PC-3 (cell line): ENCODE data around the gene ZKSCAN5. TPM values are rescaled to one million over a fixed set of nuclear protein-coding genes. Genes with fewer than 3 reads are reported as not detected.

Experiments
- ATAC-seq: fragments of 200-7000 bp; cut with Tn5 transposase; 2 replicates; pipeline ENCODE4 v1.9.1; 2020; ENCODE audit warnings: mild to moderate bottlenecking, moderate library complexity
- BruUV-seq: library from RNA; stranded (reverse); fragments of 400-500 nt; replicated peaks from 2 replicates; lab custom pipeline; 2021; lab: Mats Ljungman, UMichigan
- CTCF ChIA-PET: fragments of 300-600 bp; sonication (Branson Sonifier 250); formaldehyde crosslinking; loops from one replicate; lab custom pipeline; 2022; ENCODE audit warnings: antibody characterized with exemption; lab: Charles Lee
- POLR2A ChIA-PET: fragments of 300-600 bp; sonication (Branson Sonifier 250); formaldehyde crosslinking; loops from one replicate; lab custom pipeline; 2022; ENCODE audit warnings: antibody characterized with exemption; ENCODE audit not compliant: unreplicated experiment; lab: Charles Lee
- DNase-seq: peaks from one replicate; pipeline ENCODE4 v3.0.0-alpha.2; 2015
- H2AFZ ChIP-seq: fragments of 300-600 bp; sonication (generic); 2 replicates; pipeline ENCODE4 v1.6.0; 2016; ENCODE audit warnings: antibody characterized with exemption, low read length
- H3F3A ChIP-seq: fragments of 300-600 bp; sonication (generic); one replicate; pipeline ENCODE4 v1.6.0; 2017; ENCODE audit warnings: antibody characterized with exemption, low read length, control low read depth, mild to moderate bottlenecking; ENCODE audit not compliant: unreplicated experiment
- H3K27ac ChIP-seq: fragments of 300-600 bp; sonication (generic); 2 replicates; pipeline ENCODE4 v1.5.1; 2016; ENCODE audit warnings: mild to moderate bottlenecking, low read length
- H3K27me3 ChIP-seq: fragments of 300-600 bp; sonication (generic); 2 replicates; pipeline ENCODE4 v1.6.1; 2016; ENCODE audit warnings: low read length, mixed read lengths
- H3K36me3 ChIP-seq: fragments of 300-600 bp; sonication (generic); 2 replicates; pipeline ENCODE4 v1.6.1; 2016; ENCODE audit warnings: low read depth, mixed run types, low read length, mixed read lengths
- H3K4me1 ChIP-seq: fragments of 300-600 bp; sonication (generic); 2 replicates; pipeline ENCODE4 v1.5.1; 2016; ENCODE audit warnings: low read length; ENCODE audit not compliant: insufficient read depth
- H3K4me2 ChIP-seq: fragments of 300-600 bp; sonication (generic); 2 replicates; pipeline ENCODE4 v1.6.0; 2016; ENCODE audit warnings: low read length
- H3K4me3 ChIP-seq: fragments of 300-600 bp; sonication (generic); 2 replicates; pipeline ENCODE4 v1.5.1; 2016; ENCODE audit warnings: mild to moderate bottlenecking, low read length, mixed read lengths
- H3K79me2 ChIP-seq: fragments of 300-600 bp; sonication (generic); 2 replicates; pipeline ENCODE4 v1.6.1; 2017; ENCODE audit warnings: low read length, mixed read lengths
- H3K9ac ChIP-seq: fragments of 300-600 bp; sonication (generic); 2 replicates; pipeline ENCODE4 v1.6.0; 2016; ENCODE audit warnings: mild to moderate bottlenecking, low read length
- H3K9me2 ChIP-seq: fragments of 300-600 bp; sonication (generic); replicated peaks from 2 replicates; pipeline ENCODE4 v1.6.1; 2016; ENCODE audit warnings: mixed run types, low read length, mixed read lengths
- H3K9me3 ChIP-seq: fragments of 300-600 bp; sonication (generic); 2 replicates; pipeline ENCODE4 v1.6.1; 2016; ENCODE audit warnings: low read length, mixed read lengths
- H4K20me1 ChIP-seq: fragments of 300-600 bp; sonication (generic); 2 replicates; pipeline ENCODE4 v1.6.1; 2016; ENCODE audit warnings: low read length, mixed read lengths
- CTCF ChIP-seq: fragments of 300-600 bp; sonication (generic); conservative IDR thresholded peaks from 2 replicates; pipeline ENCODE4 v1.5.1; 2017; ENCODE audit warnings: antibody characterized with exemption, low read depth, mild to moderate bottlenecking, low read length
- EZH2 ChIP-seq: fragments of 300-600 bp; sonication (generic); IDR thresholded peaks from one replicate; pipeline ENCODE4 v1.6.1; 2017; ENCODE audit warnings: antibody characterized with exemption, mild to moderate bottlenecking, low read length; ENCODE audit not compliant: unreplicated experiment
- EZH2phosphoT487 ChIP-seq: fragments of 300-600 bp; sonication (generic); IDR thresholded peaks from 2 replicates; pipeline ENCODE4 v1.6.1; 2018; ENCODE audit warnings: mild to moderate bottlenecking, antibody characterized with exemption, low read length, borderline replicate concordance
- intact Hi-C: fragments of 100-400 bp; cut with micrococcal nuclease; formaldehyde crosslinking; loops from 2 replicates; pipeline ENCODE4 v1.9.0; 2023
- total RNA-seq: library from RNA; depleted of rRNA; stranded (reverse); fragments of >200 nt; gene quantifications from 2 replicates; pipeline ENCODE4 v1.2.3, GENCODE V29; 2014

ZKSCAN5 gene
- total RNA-seq, 1 experiment from 2014 or later: 9.9 TPM

GRCh38 chr7:99472561-99473314, 31.7 kb upstream of the ZKSCAN5 start, which contains the start of gene ZNF789:
Gene ZNF789 (plus strand): TSS chr7:99472890. CDS start chr7:99476457, 3,567 bp downstream.
- Histone ChIP-seq H3K27ac (peak within 1 kb of the TSS; percentile 83), H3K9ac (peak within 1 kb of the TSS; percentile 93), H3K9me2 (no peaks in the 10 kb centered on the region), H3K79me2 (peaks cover 48% of the 10 kb centered on the region), H3F3A (no peaks in the 10 kb centered on the region), H2AFZ (peak within 1 kb of the TSS; percentile 83), H3K27me3 (no peaks in the 10 kb centered on the region), H3K36me3 (no peaks in the 10 kb centered on the region; the same call in 1 of the 2 replicates), H3K9me3 (no peaks in the 10 kb centered on the region), H3K4me2 (peak within 1 kb of the TSS; percentile 95), H3K4me1 (peaks cover 5% of the 10 kb centered on the region; the same call in 1 of the 2 replicates), H3K4me3 (peak within 1 kb of the TSS; percentile 83), H4K20me1 (no peaks in the 10 kb centered on the region)
- ATAC-seq: peak; percentile 97
- peak; percentile 95 for DNase-seq
- POLR2A ChIA-PET: no interaction called here
- TF ChIP-seq EZH2phosphoT487 (no peak), CTCF (no peak), EZH2 (no peak)
- BruUV-seq: TSS peak; percentile 81
- CTCF ChIA-PET: interaction anchor here (0.6 kb wide), 1 partner anchor 521 kb away, joined by 3 read pairs; no protein-coding TSS in a partner anchor
- intact Hi-C loops: loop anchor here (2.0 kb wide), 1 partner anchor 34 kb away; no protein-coding TSS in a partner anchor

- Histone ChIP-seq H3K27me3 (no peaks in the 10 kb centered on the region), H3F3A (no peaks in the 10 kb centered on the region), H3K9me3 (no peaks in the 10 kb centered on the region), H3K27ac (peak overlapping the region; percentile 39; the same call in 1 of the 2 replicates), H4K20me1 (no peaks in the 10 kb centered on the region), H3K9me2 (no peaks in the 10 kb centered on the region), H3K4me2 (peak overlapping the region; percentile 95), H3K9ac (peak overlapping the region; percentile 93), H3K36me3 (no peaks in the 10 kb centered on the region; the same call in 1 of the 2 replicates), H3K4me3 (peak overlapping the region; percentile 83), H3K79me2 (peaks cover 53% of the 10 kb centered on the region), H3K4me1 (peaks cover 5% of the 10 kb centered on the region; the same call in 1 of the 2 replicates), H2AFZ (peak overlapping the region; percentile 83)
- DNase-seq (peak; percentile 68), ATAC-seq (peak; percentile 43)
- no TSS peak for BruUV-seq
- ChIA-PET POLR2A (no interaction called here), CTCF (interaction anchor here (0.6 kb wide), 1 partner anchor 521 kb away, joined by 3 read pairs; no protein-coding TSS in a partner anchor)
- intact Hi-C loops: loop anchor here (2.0 kb wide), 1 partner anchor 34 kb away; no protein-coding TSS in a partner anchor
- TF ChIP-seq EZH2: no peak
- TF ChIP-seq EZH2phosphoT487: no peak
- TF ChIP-seq CTCF: no peak
Measured at GRCh38 chr7:99473315-99473596, 31.2 kb upstream of the ZKSCAN5 start.

- H3K4me3 ChIP-seq: no peak overlapping the region
- H3K9me2 ChIP-seq: no peaks in the 10 kb centered on the region
- peaks cover 10% of the 10 kb centered on the region; the same call in 1 of the 2 replicates for H3K36me3 ChIP-seq
- H2AFZ ChIP-seq: no peak overlapping the region
- H3F3A ChIP-seq: no peaks in the 10 kb centered on the region
- no peak overlapping the region for H3K27ac ChIP-seq
- no peak for TF ChIP-seq EZH2
- TF ChIP-seq CTCF: no peak
- no peak for TF ChIP-seq EZH2phosphoT487
- no TSS peak for BruUV-seq
- intact Hi-C loops: no loop called here
- H3K4me1 ChIP-seq: peaks cover 5% of the 10 kb centered on the region; the same call in 1 of the 2 replicates
- no peak for DNase-seq
- CTCF ChIA-PET: no interaction called here
- H3K27me3 ChIP-seq: no peaks in the 10 kb centered on the region
- peaks cover 60% of the 10 kb centered on the region for H3K79me2 ChIP-seq
- no peaks in the 10 kb centered on the region for H4K20me1 ChIP-seq
- POLR2A ChIA-PET: no interaction called here
- H3K4me2 ChIP-seq: no peak overlapping the region
- H3K9ac ChIP-seq: no peak overlapping the region
- no peak for ATAC-seq
- no peaks in the 10 kb centered on the region for H3K9me3 ChIP-seq
Measured at GRCh38 chr7:99476107-99476506, 28.4 kb upstream of the ZKSCAN5 start.
